COLO829 (cell line): ENCODE data around the gene COA3.
A peak's percentile ranks its signal among the peaks of the same experiment; 100 is the strongest.

ENCODE experiments used
- DNase-seq: peaks from one replicate; pipeline ENCODE4 v3.0.0; 2012; ENCODE audit warnings: low spot score

The COA3 gene

GRCh38 chr17:42798383-42799380 is at the start of gene COA3, which contains the start of gene CNTD1:
TSS of gene COA3 (minus strand) at chr17:42798704. CDS start at chr17:42798681, 23 bp downstream.
TSS of gene CNTD1 (plus strand) at chr17:42798861. CDS start at chr17:42799068, 207 bp downstream.
- DNase-seq, result peak; percentile 77

GRCh38 chr17:42848093-42848492 is 49.6 kb upstream of the COA3 start:
- DNase-seq, result no peak

- DNase-seq, result no peak
Measured at GRCh38 chr17:42846594-42847280, 48.2 kb upstream of the COA3 start.

- no peak for DNase-seq
Measured at GRCh38 chr17:42845918-42846593, 47.6 kb upstream of the COA3 start.

- no peak for DNase-seq
Measured at GRCh38 chr17:42845556-42845917, 47.0 kb upstream of the COA3 start.

- no peak for DNase-seq
Measured at GRCh38 chr17:42844761-42845555, 46.5 kb upstream of the COA3 start.

GRCh38 chr17:42844271-42844670 is 45.8 kb upstream of the COA3 start, which contains the start of gene AOC2:
TSS of gene AOC2 (plus strand) at chr17:42844580. CDS start at chr17:42844627, 47 bp downstream.
- DNase-seq, result no peak

GRCh38 chr17:42843358-42843934 is 44.9 kb upstream of the COA3 start:
- DNase-seq, result peak; percentile 91

- DNase-seq, result no peak
Measured at GRCh38 chr17:42841975-42842685, 43.6 kb upstream of the COA3 start.

- DNase-seq, result no peak
Measured at GRCh38 chr17:42835732-42836131, 37.2 kb upstream of the COA3 start.

GRCh38 chr17:42833767-42834422 is 35.4 kb upstream of the COA3 start:
- no peak for DNase-seq

- DNase-seq, result peak; percentile 90
Measured at GRCh38 chr17:42832934-42833766, 34.6 kb upstream of the COA3 start, which contains the start of gene PSME3. TSS of gene PSME3 (plus strand) at chr17:42833397. CDS start at chr17:42833632, 235 bp downstream.

GRCh38 chr17:42832213-42832933 is 33.9 kb upstream of the COA3 start:
- no peak for DNase-seq

GRCh38 chr17:42830971-42831370 is 32.5 kb upstream of the COA3 start:
- DNase-seq, result peak; percentile 35

GRCh38 chr17:42827472-42827871 is 29.0 kb upstream of the COA3 start:
- DNase-seq, result no peak

GRCh38 chr17:42821176-42821575 is 22.7 kb upstream of the COA3 start:
- DNase-seq, result no peak

GRCh38 chr17:42819939-42820535 is 21.5 kb upstream of the COA3 start:
- no peak for DNase-seq

- DNase-seq, result no peak
Measured at GRCh38 chr17:42818379-42818778, 19.9 kb upstream of the COA3 start.
